Osteocyte (in vitro differentiated cells): ENCODE results near the gene TMEM143. TPM values are rescaled to one million over a fixed set of nuclear protein-coding genes. Genes with fewer than 3 reads are reported as not detected.

Source experiments
- DNase-seq: peaks from one replicate; pipeline ENCODE4 v3.0.0; 2021; ENCODE audit warnings: mixed read lengths; ENCODE audit not compliant: unreplicated experiment; ENCODE audit errors: extremely low spot score
- H3K27ac Mint-ChIP-seq: one replicate; pipeline ENCODE4 v1.8.0; 2021; ENCODE audit warnings: mild to moderate bottlenecking, mixed read lengths; ENCODE audit not compliant: unreplicated experiment
- H3K27me3 Mint-ChIP-seq: one replicate; pipeline ENCODE4 v1.8.0; 2021; ENCODE audit warnings: mixed read lengths; ENCODE audit not compliant: unreplicated experiment
- H3K36me3 Mint-ChIP-seq: one replicate; pipeline ENCODE4 v1.8.0; 2021; ENCODE audit warnings: mixed read lengths; ENCODE audit not compliant: unreplicated experiment
- H3K4me1 Mint-ChIP-seq: one replicate; pipeline ENCODE4 v1.8.0; 2021; ENCODE audit warnings: mixed read lengths; ENCODE audit not compliant: unreplicated experiment
- H3K4me3 Mint-ChIP-seq: one replicate; pipeline ENCODE4 v1.8.0; 2021; ENCODE audit warnings: mild to moderate bottlenecking, moderate library complexity, mixed read lengths; ENCODE audit not compliant: unreplicated experiment
- H3K9me3 Mint-ChIP-seq: one replicate; pipeline ENCODE4 v1.8.0; 2021; ENCODE audit warnings: mixed read lengths; ENCODE audit not compliant: unreplicated experiment
- total RNA-seq: library from RNA; stranded (reverse); gene quantifications from 2 replicates; pipeline ENCODE4 v1.2.1, GENCODE V29; 2021
- TF ChIP-seq, protein P1 (sequence below): fragments of 200-600 bp; sonication (generic); IDR thresholded peaks from 2 replicates; pipeline ENCODE4 v1.5.0; 2021; ENCODE audit warnings: antibody characterized with exemption, mild to moderate bottlenecking, moderate library complexity

The TMEM143 gene
- total RNA-seq, 1 donor from 2014 or later, result 9.1 TPM

DNA sequence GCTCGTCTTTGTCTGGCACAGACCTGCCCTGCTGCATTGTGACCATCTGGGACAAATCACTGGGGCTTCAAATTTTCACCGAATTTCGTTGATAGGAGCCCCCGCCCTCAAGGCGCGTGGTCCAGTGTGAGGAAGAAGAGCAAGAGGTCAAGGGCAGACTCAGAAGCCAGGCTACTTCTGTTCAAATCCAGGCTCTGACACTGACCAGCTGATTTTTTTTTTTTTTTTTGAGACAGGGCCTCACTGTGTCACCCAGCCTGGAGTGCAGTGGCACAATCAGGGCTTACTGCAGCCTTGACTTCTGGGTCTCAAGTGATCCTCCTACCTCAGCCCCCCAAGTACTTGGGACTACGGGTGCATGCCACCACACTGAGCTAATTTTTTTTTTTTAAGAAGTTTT, 7.6 kb upstream of the TMEM143 start:
- no peak overlapping the region for H3K4me3 Mint-ChIP-seq
- H3K9me3 Mint-ChIP-seq, result no peaks in the 10 kb centered on the region
- peaks cover 5% of the 10 kb centered on the region for H3K4me1 Mint-ChIP-seq
- TF ChIP-seq, protein P1, sequence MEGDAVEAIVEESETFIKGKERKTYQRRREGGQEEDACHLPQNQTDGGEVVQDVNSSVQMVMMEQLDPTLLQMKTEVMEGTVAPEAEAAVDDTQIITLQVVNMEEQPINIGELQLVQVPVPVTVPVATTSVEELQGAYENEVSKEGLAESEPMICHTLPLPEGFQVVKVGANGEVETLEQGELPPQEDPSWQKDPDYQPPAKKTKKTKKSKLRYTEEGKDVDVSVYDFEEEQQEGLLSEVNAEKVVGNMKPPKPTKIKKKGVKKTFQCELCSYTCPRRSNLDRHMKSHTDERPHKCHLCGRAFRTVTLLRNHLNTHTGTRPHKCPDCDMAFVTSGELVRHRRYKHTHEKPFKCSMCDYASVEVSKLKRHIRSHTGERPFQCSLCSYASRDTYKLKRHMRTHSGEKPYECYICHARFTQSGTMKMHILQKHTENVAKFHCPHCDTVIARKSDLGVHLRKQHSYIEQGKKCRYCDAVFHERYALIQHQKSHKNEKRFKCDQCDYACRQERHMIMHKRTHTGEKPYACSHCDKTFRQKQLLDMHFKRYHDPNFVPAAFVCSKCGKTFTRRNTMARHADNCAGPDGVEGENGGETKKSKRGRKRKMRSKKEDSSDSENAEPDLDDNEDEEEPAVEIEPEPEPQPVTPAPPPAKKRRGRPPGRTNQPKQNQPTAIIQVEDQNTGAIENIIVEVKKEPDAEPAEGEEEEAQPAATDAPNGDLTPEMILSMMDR, result no peak
- H3K27ac Mint-ChIP-seq, result no peak overlapping the region
- no peak for DNase-seq
- no peaks in the 10 kb centered on the region for H3K36me3 Mint-ChIP-seq
- no peaks in the 10 kb centered on the region for H3K27me3 Mint-ChIP-seq

DNA sequence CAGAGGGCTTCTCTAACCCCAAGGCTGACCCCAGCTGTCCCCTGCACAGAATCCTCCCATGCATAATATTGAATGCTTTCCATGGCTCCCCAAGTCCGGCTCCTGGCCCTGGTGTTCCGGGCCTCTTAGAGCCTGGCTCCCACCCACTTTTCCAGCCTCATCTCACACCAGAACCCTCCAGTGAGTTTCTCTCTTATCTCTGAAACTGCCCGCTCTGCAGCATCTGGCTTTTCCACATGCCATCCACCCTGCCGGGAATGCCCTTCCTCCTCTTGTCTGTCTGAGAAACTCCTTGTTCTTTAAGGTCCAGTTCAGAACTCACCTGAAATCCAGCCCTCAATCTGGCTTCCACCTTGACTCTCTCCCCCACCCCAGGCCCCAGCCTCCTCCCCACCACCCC, 7.2 kb upstream of the TMEM143 start:
- H3K27me3 Mint-ChIP-seq, result no peaks in the 10 kb centered on the region
- H3K4me1 Mint-ChIP-seq, result peaks cover 5% of the 10 kb centered on the region
- no peaks in the 10 kb centered on the region for H3K9me3 Mint-ChIP-seq
- TF ChIP-seq, protein P1, result no peak
- H3K36me3 Mint-ChIP-seq, result no peaks in the 10 kb centered on the region
- H3K4me3 Mint-ChIP-seq, result no peak overlapping the region
- H3K27ac Mint-ChIP-seq, result no peak overlapping the region
- DNase-seq, result no peak

DNA sequence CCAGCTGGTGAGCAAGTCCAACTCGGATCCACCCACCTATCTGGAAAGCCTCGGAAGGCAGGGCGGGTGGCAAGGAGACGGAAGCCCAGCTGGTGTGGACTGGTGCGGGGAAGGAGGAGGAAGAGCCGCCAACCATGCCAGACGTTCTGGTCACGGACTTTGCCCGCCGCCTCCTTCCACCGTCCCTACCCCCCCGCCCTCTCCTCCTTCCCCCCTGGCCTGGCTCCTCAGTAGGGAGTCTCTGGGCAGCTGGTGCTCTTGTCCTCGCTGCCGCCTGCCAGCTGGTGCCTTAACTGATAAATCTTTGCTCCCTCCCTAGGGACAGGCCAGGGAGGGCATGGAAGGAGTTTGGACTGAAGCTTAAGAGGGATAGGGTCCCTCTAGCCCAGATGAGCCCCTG, 5.2 kb upstream of the TMEM143 start:
- Mint-ChIP-seq H3K36me3 (no peaks in the 10 kb centered on the region), H3K27ac (no peak overlapping the region), H3K27me3 (no peaks in the 10 kb centered on the region), H3K4me1 (peaks cover 8% of the 10 kb centered on the region), H3K9me3 (no peaks in the 10 kb centered on the region), H3K4me3 (no peak overlapping the region)
- TF ChIP-seq, protein P1, result no peak
- DNase-seq, result no peak

DNA sequence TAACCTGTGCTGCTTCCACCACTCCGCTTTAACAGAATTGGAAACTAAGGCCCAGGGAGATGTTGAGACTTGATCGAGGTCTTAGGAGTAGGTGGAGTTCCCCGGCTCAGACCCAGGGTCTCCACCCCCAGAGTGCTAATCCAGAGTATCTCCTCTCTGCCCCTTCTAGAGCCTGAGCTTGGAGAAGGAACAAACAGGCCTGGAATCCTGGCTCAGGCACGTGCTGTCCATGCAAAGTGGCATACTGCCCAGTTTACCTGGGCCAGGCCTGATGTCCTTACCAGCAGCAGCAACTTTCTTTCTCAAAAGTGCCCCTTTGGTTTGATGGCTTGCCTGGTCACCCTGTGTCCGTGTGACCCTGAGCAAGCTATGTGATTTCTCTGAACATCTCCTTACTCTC, 4.1 kb upstream of the TMEM143 start:
- Mint-ChIP-seq H3K9me3 (no peaks in the 10 kb centered on the region), H3K27me3 (no peaks in the 10 kb centered on the region), H3K4me3 (no peak overlapping the region), H3K36me3 (no peaks in the 10 kb centered on the region), H3K4me1 (peaks cover 11% of the 10 kb centered on the region), H3K27ac (no peak overlapping the region)
- no peak for DNase-seq
- TF ChIP-seq, protein P1, result no peak

DNA sequence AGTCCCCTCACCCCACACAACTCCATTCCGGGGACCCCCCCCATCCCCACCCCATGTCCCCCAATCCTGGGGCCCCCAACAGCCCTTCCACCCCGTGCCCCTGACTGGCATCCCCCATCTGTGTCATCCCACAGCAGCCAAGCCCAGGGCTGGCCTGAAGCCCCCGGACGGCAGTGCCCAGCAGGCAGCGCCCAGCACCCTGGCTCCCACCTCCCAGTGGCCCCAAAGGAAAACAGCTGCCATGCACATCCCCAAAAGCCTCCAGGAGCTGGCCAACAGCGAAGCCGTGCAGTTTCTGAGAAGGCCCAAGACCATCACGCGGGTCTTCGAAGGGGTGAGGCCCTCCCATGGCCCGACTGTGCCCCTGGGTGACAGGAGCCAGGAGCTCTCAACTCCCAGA, 1.9 kb upstream of the TMEM143 start:
- DNase-seq, result no peak
- Mint-ChIP-seq H3K9me3 (no peaks in the 10 kb centered on the region), H3K36me3 (no peaks in the 10 kb centered on the region), H3K27ac (no peak overlapping the region), H3K4me1 (peaks cover 11% of the 10 kb centered on the region), H3K4me3 (no peak overlapping the region), H3K27me3 (no peaks in the 10 kb centered on the region)
- TF ChIP-seq, protein P1, result no peak
